ENCODE results near the gene NCK2. TPM values are rescaled to one million over a fixed set of nuclear protein-coding genes. Genes with fewer than 3 reads are reported as not detected.

The NCK2 gene
- total and polyA plus RNA-seq, 10 of the 15 experiments (the other 5 are each of a cell fraction or from before 2014, with no cell fraction given) = 1.2 to 30.9 (median 14.1) TPM

DNA sequence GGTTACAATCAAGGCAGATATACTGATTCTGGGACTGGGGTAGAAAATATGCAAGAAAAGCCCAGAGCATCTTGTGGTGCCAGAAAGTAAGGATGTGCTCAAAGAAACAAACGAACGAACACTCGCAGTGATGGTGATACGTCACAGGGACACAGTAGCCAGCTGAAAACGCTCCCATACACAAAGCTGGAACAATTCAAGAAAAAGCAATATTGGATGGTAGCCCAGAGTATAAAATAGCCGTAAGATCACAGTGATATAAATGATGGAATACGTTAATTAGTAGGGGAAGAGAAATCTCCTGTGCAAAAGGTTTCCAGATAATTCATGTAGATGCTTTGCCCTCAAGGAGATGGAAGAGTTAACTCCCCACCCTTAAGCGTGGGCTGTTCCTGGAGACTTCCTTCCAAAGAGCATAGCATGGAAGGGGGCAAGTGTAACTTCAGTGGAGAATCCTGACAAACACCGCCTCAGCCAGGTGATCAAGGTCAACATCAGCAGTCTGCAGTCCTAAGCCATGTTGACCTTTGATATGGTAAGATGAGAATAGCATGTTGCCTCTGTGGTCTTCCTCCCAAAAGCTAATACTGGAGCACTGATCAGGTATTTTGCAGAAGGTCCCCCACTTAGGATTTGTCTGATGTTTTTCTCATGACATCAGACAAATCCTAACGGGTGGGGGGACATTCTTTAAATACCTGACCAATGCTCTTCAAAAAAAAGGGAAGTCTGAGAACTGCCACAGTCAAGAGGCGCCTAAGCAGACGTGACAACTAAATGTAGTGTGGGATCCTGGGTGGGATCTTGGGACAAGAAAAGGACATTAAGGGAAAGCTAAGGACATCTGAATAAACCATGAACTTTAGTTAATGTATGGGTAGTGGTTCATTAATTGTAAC is 99.0 kb downstream of the NCK2 start:
- peaks cover 4% of the 10 kb centered on the region; the same call in 1 of the 2 replicates for H3K4me1 ChIP-seq (ENCODE audit: control insufficient read depth, insufficient read depth, low read length)
- H3K36me3 ChIP-seq (ENCODE audit: control insufficient read depth in 2 of 2, insufficient read depth in 2 of 2, low read length in 1 of 2) = peaks cover 0 to 5% of the 10 kb centered on the region in 2 experiments; a peak in 2 of 4 replicates
- peaks cover 5% of the 10 kb centered on the region for H3K79me2 ChIP-seq (ENCODE audit: control insufficient read depth, insufficient read depth, low read length)
- no peak for ATAC-seq
- ChIA-PET RAD21 (ENCODE audit: unreplicated experiment) (no interaction called here), POLR2A (interaction anchor here (1.2 kb wide), 1 partner anchor 11 kb away, joined by 3 read pairs; no protein-coding TSS in a partner anchor), SMC1A (ENCODE audit: uncharacterized antibody, unreplicated experiment) (no interaction called here), CTCF (no interaction called here)
- no peak overlapping the region for H3K9ac ChIP-seq (ENCODE audit: control insufficient read depth, insufficient read depth, low read length)
- DNase-seq (ENCODE audit: low read depth, low spot score) = no peak
- no peak overlapping the region for H2AFZ ChIP-seq (ENCODE audit: control insufficient read depth, low read depth, low read length)
- intact Hi-C loops (cut with micrococcal nuclease; ENCODE audit: unreplicated experiment) = no loop called here
- no peaks in the 10 kb centered on the region for H3K27me3 ChIP-seq (replicated peaks in 1 of 2; ENCODE audit: control insufficient read depth in 2 of 2, insufficient read depth in 2 of 2, low read length in 1 of 2)
- no peak overlapping the region for H3K4me3 ChIP-seq
- H3K9me3 ChIP-seq (replicated peaks; ENCODE audit: control insufficient read depth, insufficient read depth, low read length) = peaks cover 2% of the 10 kb centered on the region; the same call in 1 of the 3 replicates
- in situ Hi-C loops (cut with MboI) = no loop called here
- no TSS peak for BruUV-seq (replicated peaks)
- H4K20me1 ChIP-seq (ENCODE audit: control insufficient read depth, insufficient read depth) = no peaks in the 10 kb centered on the region; the same call in 1 of the 2 replicates
- H3K4me2 ChIP-seq (ENCODE audit: control insufficient read depth, insufficient read depth) = no peak overlapping the region
- no peak for FAIRE-seq
- no peak overlapping the region for H3K27ac ChIP-seq (ENCODE audit: control insufficient read depth, insufficient read depth)
- 89% methylated on average over 12 of the region's 12 CpGs for WGBS (ENCODE audit: insufficient coverage, insufficient replicate concordance, low lambda C conversion rate, missing lambda C conversion rate)
- TF ChIP-seq IRF4 (IDR thresholded peaks at IDR 0.05; ENCODE audit: low read depth, low read length) = no peak
- no peak for TF ChIP-seq HDGF (IDR thresholded peaks at IDR 0.05)
- TF ChIP-seq, protein P1, sequence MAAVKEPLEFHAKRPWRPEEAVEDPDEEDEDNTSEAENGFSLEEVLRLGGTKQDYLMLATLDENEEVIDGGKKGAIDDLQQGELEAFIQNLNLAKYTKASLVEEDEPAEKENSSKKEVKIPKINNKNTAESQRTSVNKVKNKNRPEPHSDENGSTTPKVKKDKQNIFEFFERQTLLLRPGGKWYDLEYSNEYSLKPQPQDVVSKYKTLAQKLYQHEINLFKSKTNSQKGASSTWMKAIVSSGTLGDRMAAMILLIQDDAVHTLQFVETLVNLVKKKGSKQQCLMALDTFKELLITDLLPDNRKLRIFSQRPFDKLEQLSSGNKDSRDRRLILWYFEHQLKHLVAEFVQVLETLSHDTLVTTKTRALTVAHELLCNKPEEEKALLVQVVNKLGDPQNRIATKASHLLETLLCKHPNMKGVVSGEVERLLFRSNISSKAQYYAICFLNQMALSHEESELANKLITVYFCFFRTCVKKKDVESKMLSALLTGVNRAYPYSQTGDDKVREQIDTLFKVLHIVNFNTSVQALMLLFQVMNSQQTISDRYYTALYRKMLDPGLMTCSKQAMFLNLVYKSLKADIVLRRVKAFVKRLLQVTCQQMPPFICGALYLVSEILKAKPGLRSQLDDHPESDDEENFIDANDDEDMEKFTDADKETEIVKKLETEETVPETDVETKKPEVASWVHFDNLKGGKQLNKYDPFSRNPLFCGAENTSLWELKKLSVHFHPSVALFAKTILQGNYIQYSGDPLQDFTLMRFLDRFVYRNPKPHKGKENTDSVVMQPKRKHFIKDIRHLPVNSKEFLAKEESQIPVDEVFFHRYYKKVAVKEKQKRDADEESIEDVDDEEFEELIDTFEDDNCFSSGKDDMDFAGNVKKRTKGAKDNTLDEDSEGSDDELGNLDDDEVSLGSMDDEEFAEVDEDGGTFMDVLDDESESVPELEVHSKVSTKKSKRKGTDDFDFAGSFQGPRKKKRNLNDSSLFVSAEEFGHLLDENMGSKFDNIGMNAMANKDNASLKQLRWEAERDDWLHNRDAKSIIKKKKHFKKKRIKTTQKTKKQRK (IDR thresholded peaks at IDR 0.05; ENCODE audit: low read depth, low read length) = no peak
- no peak for TF ChIP-seq MTA2 (IDR thresholded peaks at IDR 0.05; ENCODE audit: low read depth)
- no peak for TF ChIP-seq FOXK2 (IDR thresholded peaks at IDR 0.05)
- no peak for TF ChIP-seq STAT1 (conservative IDR thresholded peaks at IDR 0.05)
- no peak for TF ChIP-seq JUND (IDR thresholded peaks at IDR 0.05; ENCODE audit: low read depth, low read length)
- TF ChIP-seq, protein P2, sequence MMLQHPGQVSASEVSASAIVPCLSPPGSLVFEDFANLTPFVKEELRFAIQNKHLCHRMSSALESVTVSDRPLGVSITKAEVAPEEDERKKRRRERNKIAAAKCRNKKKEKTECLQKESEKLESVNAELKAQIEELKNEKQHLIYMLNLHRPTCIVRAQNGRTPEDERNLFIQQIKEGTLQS (IDR thresholded peaks at IDR 0.05; ENCODE audit: borderline replicate concordance, extremely low read depth, low read depth, low read length) = no peak
- TF ChIP-seq, protein P3, sequence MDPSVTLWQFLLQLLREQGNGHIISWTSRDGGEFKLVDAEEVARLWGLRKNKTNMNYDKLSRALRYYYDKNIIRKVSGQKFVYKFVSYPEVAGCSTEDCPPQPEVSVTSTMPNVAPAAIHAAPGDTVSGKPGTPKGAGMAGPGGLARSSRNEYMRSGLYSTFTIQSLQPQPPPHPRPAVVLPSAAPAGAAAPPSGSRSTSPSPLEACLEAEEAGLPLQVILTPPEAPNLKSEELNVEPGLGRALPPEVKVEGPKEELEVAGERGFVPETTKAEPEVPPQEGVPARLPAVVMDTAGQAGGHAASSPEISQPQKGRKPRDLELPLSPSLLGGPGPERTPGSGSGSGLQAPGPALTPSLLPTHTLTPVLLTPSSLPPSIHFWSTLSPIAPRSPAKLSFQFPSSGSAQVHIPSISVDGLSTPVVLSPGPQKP (IDR thresholded peaks at IDR 0.05; ENCODE audit: low read depth, low read length) = no peak
- TF ChIP-seq SUZ12 (IDR thresholded peaks at IDR 0.05; ENCODE audit: unreplicated experiment) = no peak
- TF ChIP-seq, protein P4, sequence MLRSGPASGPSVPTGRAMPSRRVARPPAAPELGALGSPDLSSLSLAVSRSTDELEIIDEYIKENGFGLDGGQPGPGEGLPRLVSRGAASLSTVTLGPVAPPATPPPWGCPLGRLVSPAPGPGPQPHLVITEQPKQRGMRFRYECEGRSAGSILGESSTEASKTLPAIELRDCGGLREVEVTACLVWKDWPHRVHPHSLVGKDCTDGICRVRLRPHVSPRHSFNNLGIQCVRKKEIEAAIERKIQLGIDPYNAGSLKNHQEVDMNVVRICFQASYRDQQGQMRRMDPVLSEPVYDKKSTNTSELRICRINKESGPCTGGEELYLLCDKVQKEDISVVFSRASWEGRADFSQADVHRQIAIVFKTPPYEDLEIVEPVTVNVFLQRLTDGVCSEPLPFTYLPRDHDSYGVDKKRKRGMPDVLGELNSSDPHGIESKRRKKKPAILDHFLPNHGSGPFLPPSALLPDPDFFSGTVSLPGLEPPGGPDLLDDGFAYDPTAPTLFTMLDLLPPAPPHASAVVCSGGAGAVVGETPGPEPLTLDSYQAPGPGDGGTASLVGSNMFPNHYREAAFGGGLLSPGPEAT (IDR thresholded peaks at IDR 0.05; ENCODE audit: low read depth) = no peak
- TF ChIP-seq ZNF384 (IDR thresholded peaks at IDR 0.05; ENCODE audit: borderline replicate concordance, low read depth, low read length) = no peak
- TF ChIP-seq MYB (IDR thresholded peaks at IDR 0.05; ENCODE audit: borderline replicate concordance, low read depth, low read length) = no peak
- no peak for TF ChIP-seq MAX (IDR thresholded peaks at IDR 0.05; ENCODE audit: low read depth, low read length)
- no peak for TF ChIP-seq HCFC1 (IDR thresholded peaks at IDR 0.05; ENCODE audit: low read length)

All from GM12878 (cell line).